HCT116 (cell line): ENCODE results near the gene TENM3. TPM values are rescaled to one million over a fixed set of nuclear protein-coding genes. Genes with fewer than 3 reads are reported as not detected.

Source experiments
- ATAC-seq: fragments of 200-7000 bp; cut with Tn5 transposase; 2 replicates; pipeline ENCODE4 v1.9.1; 2020; ENCODE audit warnings: mild to moderate bottlenecking, moderate library complexity
- BruUV-seq: library from RNA; stranded (reverse); fragments of 400-500 nt; replicated peaks from 2 replicates; lab custom pipeline; 2021; lab: Mats Ljungman, UMichigan
- CTCF ChIA-PET: fragments of 300-600 bp; sonication (Branson Sonifier 250); formaldehyde crosslinking; loops from one replicate; lab custom pipeline; 2021; ENCODE audit warnings: antibody characterized with exemption; lab: Charles Lee
- POLR2A ChIA-PET: fragments of 300-600, 350-600 bp; sonication (Branson Sonifier 250); formaldehyde crosslinking; loops from one replicate; lab custom pipeline; 2021; ENCODE audit warnings: antibody characterized with exemption; lab: Charles Lee
- RAD21 ChIA-PET, 2 experiments: fragments of 300-600 bp; sonication (Branson Sonifier 250); formaldehyde crosslinking; loops; one replicate each; lab custom pipeline; 2023; ENCODE audit warnings: low total read pairs in 2 of 2; ENCODE audit not compliant: uncharacterized antibody in 2 of 2, unreplicated experiment in 2 of 2, low non-redundant PET in 1 of 2; lab: Charles Lee
- DNase-seq: peaks from one replicate; pipeline ENCODE4 v3.0.0-alpha.2; 2010; ENCODE audit warnings: low read depth, low spot score
- H2AFZ ChIP-seq: fragments of 200-600 bp; shearing (Covaris generic), sonication (generic); 2 replicates; pipeline ENCODE4 v1.6.1; 2017; ENCODE audit warnings: low read depth, mixed run types, mixed read lengths, antibody characterized with exemption, low read length; ENCODE audit not compliant: poor library complexity, severe bottlenecking
- H3K27ac ChIP-seq: 2 replicates; pipeline ENCODE4 v1.5.1; 2012; ENCODE audit warnings: low read depth, low read length
- H3K27me3 ChIP-seq: fragments of 200-600 bp; sonication (generic); 2 replicates; pipeline ENCODE4 v1.6.1; 2016; ENCODE audit warnings: mixed run types, low read length, mixed read lengths; ENCODE audit not compliant: insufficient read depth
- H3K36me3 ChIP-seq, 2 experiments: fragments of 200-500 bp in 1 of 2; fragments of 200-600 bp in 1 of 2; sonication (Bioruptor generic) in 1 of 2; sonication (generic) in 1 of 2; 2 replicates each; pipeline versions ENCODE4 v1.5.1 to v1.6.1; 2014 to 2016; ENCODE audit warnings: low read length in 2 of 2, inconsistent platforms in 1 of 2, mixed read lengths in 1 of 2, mixed run types in 1 of 2; ENCODE audit not compliant: insufficient read depth in 2 of 2, control insufficient read depth in 1 of 2
- H3K4me1 ChIP-seq, 2 experiments: fragments of 200-600 bp in 1 of 2; sonication (generic) in 1 of 2; 2 replicates each; pipeline versions ENCODE4 v1.5.1 to v1.6.1; 2012 to 2017; ENCODE audit warnings: low read length in 2 of 2, inconsistent platforms in 1 of 2, mild to moderate bottlenecking in 1 of 2, mixed read lengths in 1 of 2, mixed run types in 1 of 2, moderate library complexity in 1 of 2; ENCODE audit not compliant: insufficient read depth in 2 of 2, control insufficient read depth in 1 of 2
- H3K4me2 ChIP-seq: fragments of 200-600 bp; sonication (generic); 2 replicates; pipeline ENCODE4 v1.6.1; 2017; ENCODE audit warnings: mixed run types, low read length, mixed read lengths
- H3K4me3 ChIP-seq, 2 experiments: fragments of 200-600 bp in 1 of 2; sonication (generic) in 1 of 2; replicated peaks in 1 of 2; 2 replicates each; pipeline ENCODE4 v1.5.1; 2011 to 2016; ENCODE audit warnings: low read length in 2 of 2, control low read depth in 1 of 2, low read depth in 1 of 2, mild to moderate bottlenecking in 1 of 2, mixed read lengths in 1 of 2, mixed run types in 1 of 2
- H3K79me2 ChIP-seq: fragments of 200-600 bp; sonication (generic); 2 replicates; pipeline ENCODE4 v1.6.1; 2017; ENCODE audit warnings: mild to moderate bottlenecking, mixed run types, low read length, moderate library complexity, mixed read lengths; ENCODE audit not compliant: insufficient read depth
- H3K9ac ChIP-seq: fragments of 200-600 bp; sonication (generic); 2 replicates; pipeline ENCODE4 v1.6.1; 2016; ENCODE audit warnings: low read length, mixed read lengths
- H3K9me2 ChIP-seq: fragments of 200-600 bp; sonication (generic), shearing (Covaris generic); 2 replicates; pipeline ENCODE4 v1.6.1; 2017; ENCODE audit warnings: mixed run types, mild to moderate bottlenecking, moderate library complexity; ENCODE audit not compliant: insufficient read depth
- H3K9me3 ChIP-seq, 2 experiments: fragments of 200-500 bp in 1 of 2; fragments of 200-600 bp in 1 of 2; sonication (Bioruptor generic) in 1 of 2; sonication (generic) in 1 of 2; 2 replicates each; pipeline ENCODE4 v1.6.1; 2014 to 2017; ENCODE audit warnings: low read length in 2 of 2, mixed read lengths in 2 of 2, inconsistent platforms in 1 of 2, low read depth in 1 of 2, mild to moderate bottlenecking in 1 of 2, mixed run types in 1 of 2, moderate library complexity in 1 of 2; ENCODE audit not compliant: control insufficient read depth in 1 of 2, insufficient read depth in 1 of 2
- H4K20me1 ChIP-seq: fragments of 200-600 bp; sonication (generic), shearing (Covaris generic); 2 replicates; pipeline ENCODE4 v1.6.1; 2017; ENCODE audit warnings: mixed run types, mild to moderate bottlenecking, moderate library complexity; ENCODE audit not compliant: insufficient read depth
- CEBPB ChIP-seq: IDR thresholded peaks from 2 replicates; pipeline ENCODE4 v1.6.1; 2012; ENCODE audit warnings: low read depth
- EGR1 ChIP-seq: IDR thresholded peaks from 2 replicates; pipeline ENCODE4 v1.6.1; 2012; ENCODE audit warnings: low read depth
- ELF1 ChIP-seq: IDR thresholded peaks from 2 replicates; pipeline ENCODE4 v1.6.1; 2012; ENCODE audit warnings: low read depth, borderline replicate concordance
- EZH2phosphoT487 ChIP-seq: fragments of 200-600 bp; IDR thresholded peaks from 2 replicates; pipeline ENCODE4 v1.6.1; 2018; ENCODE audit warnings: antibody characterized with exemption, borderline replicate concordance
- FOSL1 ChIP-seq: IDR thresholded peaks from 2 replicates; pipeline ENCODE4 v1.6.1; 2012; ENCODE audit warnings: low read depth
- JUND ChIP-seq: IDR thresholded peaks from 2 replicates; pipeline ENCODE4 v1.6.1; 2012
- MAX ChIP-seq: IDR thresholded peaks from 2 replicates; pipeline ENCODE4 v1.6.1; 2012
- POLR2A ChIP-seq: IDR thresholded peaks from 2 replicates; pipeline ENCODE4 v1.7.0; 2011; ENCODE audit warnings: borderline replicate concordance; ENCODE audit not compliant: insufficient read depth, insufficient read length; ENCODE audit errors: extremely low read depth
- POLR2AphosphoS5 ChIP-seq: IDR thresholded peaks from 2 replicates; pipeline ENCODE4 v1.6.1; 2011; ENCODE audit warnings: mild to moderate bottlenecking, low read depth, low read length, moderate library complexity
- REST ChIP-seq: IDR thresholded peaks from 2 replicates; pipeline ENCODE4 v1.6.1; 2012; ENCODE audit warnings: low read depth
- SIN3A ChIP-seq: IDR thresholded peaks from 2 replicates; pipeline ENCODE4 v1.6.1; 2012; ENCODE audit warnings: low read depth
- SP1 ChIP-seq: IDR thresholded peaks from 2 replicates; pipeline ENCODE4 v1.6.1; 2012; ENCODE audit warnings: low read depth
- SRF ChIP-seq: IDR thresholded peaks from 2 replicates; pipeline ENCODE4 v1.6.1; 2012; ENCODE audit warnings: low read depth
- TCF7L2 ChIP-seq: IDR thresholded peaks from 2 replicates; pipeline ENCODE4 v1.7.0; 2011; ENCODE audit warnings: borderline replicate concordance, inconsistent platforms; ENCODE audit not compliant: insufficient read depth, insufficient read length; ENCODE audit errors: extremely low read depth
- ZBTB33 ChIP-seq: IDR thresholded peaks from 2 replicates; pipeline ENCODE4 v1.6.1; 2011; ENCODE audit warnings: mild to moderate bottlenecking, low read length, moderate library complexity; ENCODE audit not compliant: insufficient replicate concordance; ENCODE audit errors: extremely low read depth
- ZFX ChIP-seq: fragments of 450-650 bp; IDR thresholded peaks from 2 replicates; pipeline ENCODE4 v1.6.1; 2017
- intact Hi-C: fragments of 100-400 bp; cut with micrococcal nuclease; formaldehyde crosslinking; loops from 2 replicates; pipeline ENCODE4 v1.10.0; 2022
- total RNA-seq: library from RNA; stranded (reverse); gene quantifications from one replicate; pipeline ENCODE4 v1.2.1, GENCODE V29; 2021; ENCODE audit not compliant: unreplicated experiment

Gene TENM3
- total RNA-seq, 1 experiment from 2014 or later: 0.54 TPM

GRCh38 chr4:182822554-182822953 lies 579.4 kb downstream of the TENM3 start:
- ChIA-PET POLR2A (no interaction called here), CTCF (no interaction called here), RAD21 (no interaction called here)
- Histone ChIP-seq H4K20me1 (no peaks in the 10 kb centered on the region), H2AFZ (no peak overlapping the region), H3K4me1 (peaks cover 0 to 10% of the 10 kb centered on the region in 2 experiments; a peak in 1 of 4 replicates), H3K4me3 (no peak overlapping the region), H3K36me3 (no peaks in the 10 kb centered on the region), H3K9ac (no peak overlapping the region), H3K9me3 (no peaks in the 10 kb centered on the region), H3K9me2 (no peaks in the 10 kb centered on the region), H3K27ac (no peak overlapping the region), H3K79me2 (no peaks in the 10 kb centered on the region), H3K4me2 (no peak overlapping the region), H3K27me3 (no peaks in the 10 kb centered on the region)
- DNase-seq: no peak
- BruUV-seq: no TSS peak
- ATAC-seq: no peak
- TF ChIP-seq FOSL1: no peak
- TF ChIP-seq ZFX: no peak
- no peak for TF ChIP-seq TCF7L2
- TF ChIP-seq ELF1: no peak
- TF ChIP-seq SIN3A: no peak
- TF ChIP-seq SRF: no peak
- TF ChIP-seq EGR1: no peak
- no peak for TF ChIP-seq MAX
- no peak for TF ChIP-seq POLR2AphosphoS5
- no peak for TF ChIP-seq EZH2phosphoT487
- TF ChIP-seq POLR2A: no peak
- no peak for TF ChIP-seq JUND
- no peak for TF ChIP-seq CEBPB
- no peak for TF ChIP-seq SP1
- no peak for TF ChIP-seq ZBTB33
- TF ChIP-seq REST: no peak
- intact Hi-C loops: no loop called here
